ENCODE measurements around the gene DIO3.

DIO3 gene

GRCh38 chr14:101583006-101583714 is 21.9 kb downstream of the DIO3 start:
- DNase-seq (ENCODE audit: low read depth in 2 of 2) = no peak

GRCh38 chr14:101583715-101584054 is 22.4 kb downstream of the DIO3 start:
- DNase-seq (ENCODE audit: low read depth in 2 of 2) = no peak

- no peak for DNase-seq (ENCODE audit: low read depth in 2 of 2)
These were observed 23.0 kb downstream of the DIO3 start for GRCh38 chr14:101584055-101584859.

- no peak for DNase-seq (ENCODE audit: low read depth in 2 of 2)
These were observed 23.9 kb downstream of the DIO3 start for GRCh38 chr14:101585211-101585610.

- no peak for DNase-seq (ENCODE audit: low read depth in 2 of 2)
These were observed 25.5 kb downstream of the DIO3 start for GRCh38 chr14:101586531-101587430.

GRCh38 chr14:101587441-101587911 is 26.2 kb downstream of the DIO3 start:
- no peak for DNase-seq (ENCODE audit: low read depth in 2 of 2)

- DNase-seq (ENCODE audit: low read depth in 2 of 2) = no peak
These were observed 27.1 kb downstream of the DIO3 start for GRCh38 chr14:101588286-101588975.

GRCh38 chr14:101588990-101589389 is 27.7 kb downstream of the DIO3 start:
- DNase-seq (ENCODE audit: low read depth in 2 of 2) = no peak

- no peak for DNase-seq (ENCODE audit: low read depth in 2 of 2)
These were observed 28.3 kb downstream of the DIO3 start for GRCh38 chr14:101589486-101590015.

GRCh38 chr14:101590062-101590461 is 28.8 kb downstream of the DIO3 start:
- DNase-seq (ENCODE audit: low read depth in 2 of 2) = no peak

GRCh38 chr14:101590616-101591015 is 29.3 kb downstream of the DIO3 start:
- no peak for DNase-seq (ENCODE audit: low read depth in 2 of 2)

GRCh38 chr14:101591121-101591520 is 29.8 kb downstream of the DIO3 start:
- DNase-seq (ENCODE audit: low read depth in 2 of 2) = no peak

GRCh38 chr14:101591582-101591981 is 30.3 kb downstream of the DIO3 start:
- no peak for DNase-seq (ENCODE audit: low read depth in 2 of 2)

- no peak for DNase-seq (ENCODE audit: low read depth in 2 of 2)
These were observed 32.3 kb downstream of the DIO3 start for GRCh38 chr14:101593411-101594238.

- DNase-seq (ENCODE audit: low read depth in 2 of 2) = no peak
These were observed 33.3 kb downstream of the DIO3 start for GRCh38 chr14:101594511-101595148.

- no peak for DNase-seq (ENCODE audit: low read depth in 2 of 2)
These were observed 34.1 kb downstream of the DIO3 start for GRCh38 chr14:101595349-101595748.

- DNase-seq (ENCODE audit: low read depth in 2 of 2) = peak in 1 of 2 donors; percentile 16
These were observed 34.8 kb downstream of the DIO3 start for GRCh38 chr14:101595887-101596721.

GRCh38 chr14:101596742-101597141 is 35.4 kb downstream of the DIO3 start:
- no peak for DNase-seq (ENCODE audit: low read depth in 2 of 2)

- DNase-seq (ENCODE audit: low read depth in 2 of 2) = no peak
These were observed 36.9 kb downstream of the DIO3 start for GRCh38 chr14:101598159-101598558.

Data from stimulated activated CD8-positive, alpha-beta memory T cell treated with anti-CD3 and anti-CD28 coated beads, Interleukin-15, amount 100 ng/mL, for 48 hours (primary cell).